T1000 (cell line): Measurements from ENCODE around the gene PPP3R1.
"Not testable (repeated sequence)": the region's sequence is repeated elsewhere in the genome, so short reads cannot be mapped to it uniquely, and the experiment has no call there.

Experiments used
- DNase-seq: peaks from one replicate; lab custom pipeline; 2025; ENCODE audit warnings: mixed read lengths; lab: John Stamatoyannopoulos, UW

PPP3R1 gene

DNA sequence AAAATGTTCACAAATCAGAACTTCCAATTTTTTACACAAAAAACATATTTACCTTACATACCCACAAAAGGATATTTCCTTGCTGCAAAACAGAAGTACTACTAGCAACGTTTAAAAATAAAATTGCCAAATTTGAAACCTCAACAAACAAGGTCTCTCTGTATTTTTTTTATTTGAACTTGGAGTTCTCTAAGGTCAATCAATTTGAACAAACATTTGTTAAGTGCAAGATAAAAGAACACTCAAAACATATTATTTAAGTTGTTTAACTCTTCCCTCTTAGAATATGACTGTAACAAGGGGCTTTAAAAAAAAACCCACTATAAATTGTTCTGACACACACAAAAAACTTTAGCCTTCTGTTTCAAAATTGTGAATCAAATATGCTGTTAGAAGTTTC lies 65.0 kb downstream of the PPP3R1 start:
- DNase-seq: no peak

DNA sequence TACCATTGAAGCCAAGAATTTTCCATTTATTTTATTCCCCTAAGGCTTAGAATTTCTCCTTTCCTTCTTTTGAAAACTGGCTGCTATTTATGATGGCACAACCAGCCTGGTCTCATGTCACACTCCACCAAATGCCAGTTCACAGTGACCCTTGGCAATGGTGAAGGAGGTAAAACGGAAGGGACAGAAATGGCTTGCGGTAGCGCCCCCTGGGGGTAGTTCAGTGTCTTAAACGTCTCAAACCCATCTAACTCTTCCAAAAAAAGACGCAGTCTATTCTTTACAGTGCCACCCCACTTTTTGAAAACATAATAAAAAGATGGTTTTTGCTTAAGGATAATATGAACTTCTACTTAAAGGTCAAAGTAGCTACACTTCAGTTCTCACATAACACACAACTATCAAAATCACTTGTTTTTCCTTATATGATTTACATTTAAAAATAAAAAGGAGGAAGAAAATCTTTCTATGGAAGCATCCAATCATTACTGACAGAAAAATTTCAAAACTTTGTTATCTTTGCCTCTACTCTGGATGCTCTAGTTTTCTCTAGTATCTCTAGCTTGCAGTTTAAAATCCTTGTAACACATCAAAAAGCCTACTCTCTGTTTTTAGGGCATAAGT lies 66.7 kb downstream of the PPP3R1 start:
- no peak for DNase-seq

DNA sequence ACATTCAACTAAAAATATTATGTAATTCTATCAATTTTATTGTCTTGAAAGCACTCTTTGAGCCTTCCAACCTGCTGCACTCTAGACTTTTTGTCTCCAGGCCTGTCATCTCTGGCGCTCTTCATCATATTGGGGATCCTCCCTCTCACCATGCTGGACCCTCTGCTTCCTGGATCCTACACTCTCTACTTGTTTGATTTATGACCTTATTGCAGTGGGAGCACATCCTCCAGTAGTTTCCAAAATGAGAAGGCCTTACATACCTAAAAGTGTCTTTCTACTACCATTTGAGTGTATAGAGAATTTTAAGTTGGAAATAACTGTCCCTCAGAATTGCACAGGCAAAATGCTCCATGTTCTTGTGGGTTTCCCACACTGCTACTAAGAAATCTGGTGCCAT lies 69.4 kb downstream of the PPP3R1 start:
- DNase-seq: no peak

DNA sequence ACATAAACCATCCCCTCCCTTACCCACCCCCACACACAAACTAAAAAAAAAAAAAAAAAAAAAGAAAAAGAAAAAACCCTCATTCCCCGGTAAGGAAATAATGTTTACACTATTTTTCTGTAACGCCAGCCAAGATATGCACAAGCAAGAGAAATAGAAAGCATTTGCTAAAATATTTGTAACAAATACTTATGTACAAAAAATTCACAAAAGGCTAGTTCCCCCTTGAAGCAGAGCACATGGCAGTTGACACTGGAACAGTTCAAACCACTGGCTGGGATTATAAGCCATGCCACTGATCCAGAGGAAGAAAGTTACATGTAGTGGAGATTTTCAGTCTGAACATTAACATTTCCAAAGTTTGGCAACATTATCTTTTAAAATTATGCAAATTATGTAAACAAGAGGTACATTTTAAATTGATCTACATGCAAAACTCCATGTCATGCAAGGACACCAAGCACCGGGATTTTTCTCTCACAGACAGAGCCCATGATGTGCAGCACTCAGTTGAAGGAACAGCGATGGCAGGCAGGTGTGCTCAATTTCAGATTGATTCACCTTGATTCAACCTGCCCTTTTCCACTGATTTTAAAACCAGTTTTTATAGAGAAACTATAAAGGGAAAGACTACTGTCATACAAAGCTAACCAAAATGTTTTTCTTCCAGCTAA lies 73.2 kb downstream of the PPP3R1 start:
- DNase-seq: no peak

DNA sequence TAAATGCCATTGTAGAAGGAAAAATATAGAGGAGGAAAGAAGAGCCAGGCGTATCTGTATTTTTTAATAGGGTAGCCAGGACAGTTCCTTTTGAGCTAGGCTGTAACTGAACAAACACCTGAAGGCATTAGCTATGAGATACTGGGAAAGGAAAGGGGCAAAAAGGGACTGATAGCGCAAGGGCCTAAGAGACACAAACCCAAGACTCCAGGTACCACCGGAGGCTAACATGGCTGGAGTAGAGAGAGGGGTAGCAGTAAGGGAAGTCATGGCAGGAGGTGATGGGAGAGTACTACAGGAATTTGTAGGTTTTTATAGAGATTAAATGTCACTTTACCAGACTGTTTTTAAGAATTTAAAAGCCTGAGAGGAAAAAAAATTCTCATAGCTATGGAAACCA lies 73.9 kb downstream of the PPP3R1 start:
- no peak for DNase-seq

DNA sequence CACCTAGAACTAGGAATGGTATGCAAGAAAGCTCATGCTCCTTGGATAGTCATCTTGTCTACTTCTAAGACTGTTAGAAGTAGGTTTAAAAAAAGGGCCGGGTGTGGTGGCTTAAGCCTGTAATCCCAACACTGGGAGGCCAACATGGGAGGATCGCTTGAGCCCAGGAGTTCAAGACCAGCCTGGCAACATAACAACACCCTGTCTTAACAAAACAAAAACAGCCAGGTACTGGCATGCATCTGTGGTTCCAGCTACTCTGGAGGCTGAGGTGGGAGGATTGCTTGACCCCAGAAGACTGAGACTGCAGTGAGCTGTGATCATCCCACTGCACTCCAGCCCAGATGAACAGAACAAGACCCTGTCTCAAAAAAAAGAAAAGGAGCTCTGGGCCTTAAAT lies 74.8 kb downstream of the PPP3R1 start:
- no peak for DNase-seq

DNA sequence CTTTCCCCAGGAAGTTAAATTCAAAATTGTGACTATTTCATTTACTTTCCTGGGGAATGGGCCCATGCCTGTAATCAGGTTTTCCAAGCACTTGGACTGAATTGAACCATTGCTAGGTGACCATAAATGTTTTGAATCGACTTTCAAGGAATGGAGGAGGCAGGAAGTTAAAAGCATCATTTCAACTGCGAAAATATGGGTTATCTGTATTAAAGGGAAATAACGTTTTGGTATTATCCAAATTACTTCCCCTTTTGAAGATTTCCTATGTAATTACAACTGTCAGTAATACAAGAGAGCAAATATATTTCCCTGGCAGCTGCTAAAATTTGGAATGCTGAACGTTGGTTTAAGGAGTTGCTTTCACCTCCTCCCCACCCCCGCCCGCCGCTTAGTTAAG lies 75.7 kb downstream of the PPP3R1 start:
- DNase-seq: no peak

DNA sequence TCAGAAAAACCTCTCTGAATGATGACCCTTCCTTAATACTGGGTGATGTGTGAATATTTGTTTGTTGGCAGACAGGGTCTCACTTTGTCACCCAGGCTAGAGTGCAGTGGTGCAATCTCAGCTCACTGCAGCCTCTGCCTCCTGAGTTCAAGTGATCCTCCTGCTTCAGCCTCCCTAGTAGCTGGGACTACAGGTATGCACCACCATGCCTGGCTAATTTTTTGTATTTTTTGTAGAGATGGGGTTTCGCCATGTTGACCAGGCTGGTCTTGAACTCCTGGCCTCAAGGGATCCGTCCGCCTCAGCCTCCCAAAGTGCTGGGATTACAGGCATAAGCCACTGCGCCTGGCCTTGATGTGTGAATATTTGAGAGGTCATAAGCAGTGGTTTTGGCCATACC lies 77.1 kb downstream of the PPP3R1 start:
- DNase-seq: not testable (repeated sequence)

DNA sequence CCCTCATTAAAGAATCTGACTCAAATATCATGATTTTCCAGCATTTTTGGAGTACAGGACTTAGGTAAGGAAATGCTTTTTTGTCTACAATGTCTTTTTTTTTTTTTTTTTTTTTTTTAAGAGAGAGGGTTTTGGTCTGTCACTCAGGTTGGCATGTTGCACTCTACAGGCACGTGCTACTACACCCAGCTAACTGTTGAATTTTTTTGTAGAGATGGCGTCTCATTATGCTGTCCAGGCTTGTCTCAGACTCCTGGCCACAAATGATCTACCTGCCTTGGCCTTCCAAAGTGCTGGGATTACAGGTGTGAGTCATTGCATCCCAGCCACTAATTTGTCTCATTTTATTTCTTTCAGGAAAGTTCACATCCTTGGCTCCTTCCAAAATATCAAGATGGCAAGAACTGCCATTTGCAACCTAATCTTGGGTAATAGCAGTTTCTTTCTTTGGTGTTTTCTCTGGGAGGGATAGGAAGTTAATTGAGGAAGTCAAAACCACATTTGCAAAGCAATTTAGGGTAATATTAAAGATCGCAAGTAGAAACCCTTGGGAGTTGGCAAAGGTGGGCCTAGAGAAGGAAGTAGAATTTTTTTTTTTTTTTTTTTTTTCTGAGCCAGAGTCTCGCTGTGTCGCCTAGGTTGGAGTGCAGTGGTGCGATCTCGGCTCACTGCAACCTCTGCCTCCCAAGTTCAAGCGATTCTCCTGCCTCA lies 79.2 kb downstream of the PPP3R1 start:
- no peak for DNase-seq

DNA sequence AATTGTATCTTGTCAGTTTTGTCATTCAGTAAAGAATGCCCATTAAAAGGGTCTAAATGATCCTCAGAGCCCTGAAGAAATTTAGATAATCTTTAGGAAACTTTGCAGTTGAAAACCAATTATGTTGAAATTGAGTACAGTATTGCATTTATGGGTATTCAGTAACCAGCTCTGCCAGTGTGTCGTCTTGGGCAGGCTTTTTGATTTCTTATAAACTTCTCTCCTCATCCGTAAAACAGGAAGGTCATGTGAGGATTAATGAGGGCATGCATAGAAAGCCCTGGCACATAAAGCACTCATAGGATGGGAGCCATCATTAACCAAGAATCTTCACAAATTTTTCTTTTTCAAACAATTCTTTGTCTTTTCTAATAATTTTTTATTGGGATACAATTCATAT lies 79.8 kb downstream of the PPP3R1 start:
- DNase-seq: no peak

DNA sequence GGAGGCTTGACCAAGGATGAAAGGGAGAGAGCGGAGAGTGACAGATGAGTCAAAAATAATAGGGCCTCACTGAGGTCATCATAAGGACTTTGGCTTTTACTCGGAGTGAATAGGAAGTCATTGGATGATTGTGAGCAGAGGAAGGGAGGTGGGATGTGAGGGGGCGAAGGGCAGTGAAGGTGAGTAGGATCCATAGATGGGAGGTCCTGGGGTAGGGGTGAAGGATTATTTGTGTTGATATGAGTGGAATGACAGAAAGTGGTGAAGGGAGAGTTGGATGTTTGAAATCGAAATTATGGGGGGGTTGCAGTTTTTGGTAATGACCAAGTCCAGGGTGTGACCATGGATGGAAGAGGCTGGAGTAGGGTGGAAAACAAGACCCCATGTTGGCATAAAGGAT lies 80.6 kb downstream of the PPP3R1 start:
- no peak for DNase-seq

DNA sequence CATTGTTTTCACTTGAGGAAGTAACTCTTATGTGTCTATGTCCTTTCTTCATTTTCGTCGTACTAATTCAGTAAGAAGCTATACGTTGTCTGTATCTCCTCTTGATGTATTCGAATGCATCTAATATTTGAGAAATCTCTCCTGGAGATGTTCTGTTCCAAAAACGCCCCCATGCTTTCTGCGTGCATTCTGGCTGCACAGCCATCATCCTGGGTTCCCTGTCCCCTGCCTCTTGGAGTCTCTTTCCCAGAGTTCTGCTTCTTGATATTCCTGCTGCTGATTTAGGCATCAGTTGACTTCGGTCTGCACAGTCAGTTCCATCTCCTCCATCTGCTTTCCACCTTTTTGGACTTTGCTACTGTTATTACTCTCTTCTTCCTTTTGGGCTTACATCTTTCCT lies 81.2 kb downstream of the PPP3R1 start:
- no peak for DNase-seq

DNA sequence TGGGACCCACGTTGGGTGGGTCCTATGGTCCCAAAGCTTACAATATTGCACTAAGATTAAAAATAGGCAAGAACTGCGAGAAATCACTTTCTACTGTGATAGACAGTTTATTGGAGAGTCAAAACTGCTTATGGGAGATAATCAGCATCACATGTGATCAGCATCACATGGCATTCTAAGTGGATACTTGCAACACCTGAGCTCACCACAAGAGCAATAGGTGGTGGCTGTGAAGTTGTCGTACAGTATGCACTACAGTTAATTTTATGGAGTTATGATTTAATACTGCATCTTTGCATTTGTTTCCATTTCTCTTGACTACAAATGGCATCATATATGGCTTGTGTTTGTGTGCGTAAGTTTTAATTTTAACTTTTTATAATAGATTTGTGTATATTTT lies 83.0 kb downstream of the PPP3R1 start:
- no peak for DNase-seq

DNA sequence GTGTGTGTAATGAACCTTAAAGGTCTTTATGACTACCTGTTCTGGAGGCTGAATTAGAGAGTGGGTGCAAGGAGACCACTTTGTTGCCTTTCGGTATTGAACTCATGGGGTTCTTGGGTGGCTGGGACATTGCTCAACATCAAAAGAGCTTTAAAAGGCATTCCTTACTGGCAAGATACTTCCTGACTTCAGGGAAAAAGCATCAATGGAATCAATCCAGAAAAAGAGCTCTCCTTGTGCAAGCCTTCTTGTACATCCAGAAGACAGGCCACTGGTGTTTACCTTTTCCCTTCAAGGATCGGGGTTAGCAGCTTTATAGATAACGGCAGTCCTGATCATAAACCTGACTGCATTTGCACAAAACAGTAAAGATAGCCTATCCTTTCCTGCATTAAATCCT lies 85.1 kb downstream of the PPP3R1 start:
- no peak for DNase-seq

DNA sequence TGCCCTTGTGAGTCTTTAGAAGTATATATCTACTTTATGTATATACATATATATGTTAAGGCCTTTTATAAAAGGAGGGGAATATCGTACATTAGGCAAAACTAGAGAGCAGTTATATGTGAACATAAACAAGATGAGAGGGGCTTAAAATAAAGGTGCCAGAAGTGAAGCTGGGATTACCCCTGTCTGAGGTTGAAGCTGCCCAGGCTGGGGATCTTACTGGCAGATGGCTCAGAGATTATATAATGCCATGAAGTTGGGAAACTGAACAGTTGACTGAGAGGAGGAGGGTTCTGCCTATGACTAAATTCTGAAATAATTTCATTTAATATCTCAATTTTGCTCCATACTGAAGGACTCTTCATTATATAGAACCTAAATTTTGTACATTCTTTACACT lies 88.7 kb downstream of the PPP3R1 start:
- DNase-seq: no peak

DNA sequence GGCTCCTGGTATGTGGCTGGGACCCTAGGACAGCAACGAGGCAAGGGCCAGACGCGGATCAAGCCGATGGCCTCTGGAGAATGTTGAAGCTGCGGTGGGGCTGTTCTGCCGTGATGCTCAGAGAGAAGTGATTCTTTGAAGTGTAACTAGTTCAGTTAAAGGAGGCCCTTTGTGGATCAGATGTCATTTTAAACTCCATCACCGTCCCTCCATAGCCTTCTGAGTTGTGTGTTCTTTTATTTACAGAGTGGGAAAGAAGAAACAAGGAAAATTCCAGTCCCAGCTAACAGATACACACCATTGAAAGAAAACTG lies 94.2 kb downstream of the PPP3R1 start:
- no peak for DNase-seq

DNA sequence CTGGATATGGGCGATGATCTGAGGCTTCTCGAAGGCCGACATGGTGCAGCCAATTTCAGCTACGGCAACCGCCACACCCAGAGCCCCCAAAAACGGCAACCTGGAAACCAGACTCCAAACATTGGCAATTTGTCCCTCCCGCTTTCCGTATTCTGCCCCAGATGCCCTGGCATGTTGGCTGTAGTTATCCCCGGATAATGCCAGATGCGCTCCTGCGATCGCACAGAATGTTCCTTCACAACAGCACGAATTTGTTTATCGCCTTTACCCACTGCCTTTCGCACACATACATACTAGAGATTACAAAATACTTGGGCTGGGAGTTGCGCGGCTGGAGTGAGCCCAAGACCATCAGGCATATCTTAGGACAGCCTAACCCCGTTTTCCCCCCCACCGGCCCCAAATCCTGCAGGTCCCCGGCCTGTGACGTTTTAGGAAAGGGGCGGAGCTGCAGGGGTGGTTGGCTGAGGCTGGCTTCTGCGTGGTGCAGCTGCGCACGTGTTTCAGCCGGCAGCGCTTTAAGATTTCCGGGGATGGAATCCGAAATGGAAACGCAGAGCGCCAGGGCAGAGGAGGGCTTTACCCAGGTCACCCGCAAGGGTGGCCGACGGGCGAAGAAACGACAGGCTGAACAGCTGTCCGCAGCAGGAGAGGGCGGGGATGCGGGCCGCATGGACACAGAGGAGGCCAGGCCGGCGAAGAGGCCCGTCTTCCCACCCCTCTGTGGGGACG lies 94.8 kb downstream of the PPP3R1 start, which contains the start of gene PNO1:
Gene PNO1, plus strand, starts transcription at position 487 of the 732 bp plus-strand sequence. Its CDS starts 47 bp downstream, at position 534.
- peak; percentile 90 for DNase-seq

DNA sequence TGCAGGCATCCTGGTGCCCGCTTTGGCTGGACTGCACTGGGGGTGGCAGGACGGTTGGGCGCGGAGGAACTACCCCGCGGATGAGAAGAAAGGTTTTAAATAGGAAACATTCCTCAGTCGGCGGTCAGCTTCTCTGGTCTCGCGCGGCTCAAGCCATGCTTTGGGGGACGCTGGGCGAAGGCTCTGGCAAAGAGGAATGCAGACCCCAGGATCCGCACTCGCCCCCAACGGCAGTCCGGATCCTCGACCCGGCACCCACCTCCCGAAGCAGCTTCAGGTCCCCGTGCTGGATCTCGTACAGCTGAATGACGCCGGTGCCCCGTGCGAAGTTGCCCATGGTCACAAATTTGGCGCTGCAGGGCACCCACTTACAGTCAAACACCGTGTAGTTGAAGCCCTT lies 95.3 kb downstream of the PPP3R1 start:
- no peak for DNase-seq

DNA sequence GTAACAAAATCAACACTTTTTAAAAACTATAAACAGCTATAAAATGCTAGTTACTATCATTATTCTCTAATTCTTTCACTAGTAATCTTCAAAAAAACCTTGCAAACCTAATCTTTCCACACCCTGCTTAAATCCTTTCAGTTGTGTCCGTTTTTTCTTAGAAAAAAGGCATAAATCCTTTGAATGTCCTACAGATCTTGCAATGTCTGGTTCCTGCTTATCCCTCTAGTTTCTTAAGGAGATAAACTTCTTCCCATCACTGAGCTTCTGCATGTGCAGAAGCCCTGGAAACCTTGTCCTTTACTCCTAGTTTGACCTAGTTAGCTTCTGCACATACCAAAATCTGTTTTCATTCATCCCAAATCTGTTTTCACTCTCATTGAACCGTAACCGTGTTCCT lies 95.9 kb downstream of the PPP3R1 start:
- no peak for DNase-seq

DNA sequence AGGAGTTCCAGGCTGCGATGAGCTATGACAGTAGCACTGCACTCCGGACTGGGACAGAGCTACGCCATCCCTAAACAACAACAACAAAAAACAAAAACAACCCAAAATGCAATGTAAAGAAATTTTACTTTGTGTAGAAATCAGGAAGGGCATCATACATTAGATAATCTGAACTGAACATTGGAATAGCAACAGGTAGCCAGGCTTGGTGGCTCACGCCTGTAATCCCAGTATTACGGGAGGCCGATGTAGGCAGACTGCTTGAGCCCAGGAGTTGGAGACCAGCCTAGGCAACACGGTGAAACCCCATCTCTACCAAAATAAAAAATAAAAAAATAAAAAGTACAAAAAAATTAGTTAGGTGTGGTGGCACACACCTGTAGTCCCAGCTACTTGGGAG lies 96.7 kb downstream of the PPP3R1 start:
- DNase-seq: no peak

DNA sequence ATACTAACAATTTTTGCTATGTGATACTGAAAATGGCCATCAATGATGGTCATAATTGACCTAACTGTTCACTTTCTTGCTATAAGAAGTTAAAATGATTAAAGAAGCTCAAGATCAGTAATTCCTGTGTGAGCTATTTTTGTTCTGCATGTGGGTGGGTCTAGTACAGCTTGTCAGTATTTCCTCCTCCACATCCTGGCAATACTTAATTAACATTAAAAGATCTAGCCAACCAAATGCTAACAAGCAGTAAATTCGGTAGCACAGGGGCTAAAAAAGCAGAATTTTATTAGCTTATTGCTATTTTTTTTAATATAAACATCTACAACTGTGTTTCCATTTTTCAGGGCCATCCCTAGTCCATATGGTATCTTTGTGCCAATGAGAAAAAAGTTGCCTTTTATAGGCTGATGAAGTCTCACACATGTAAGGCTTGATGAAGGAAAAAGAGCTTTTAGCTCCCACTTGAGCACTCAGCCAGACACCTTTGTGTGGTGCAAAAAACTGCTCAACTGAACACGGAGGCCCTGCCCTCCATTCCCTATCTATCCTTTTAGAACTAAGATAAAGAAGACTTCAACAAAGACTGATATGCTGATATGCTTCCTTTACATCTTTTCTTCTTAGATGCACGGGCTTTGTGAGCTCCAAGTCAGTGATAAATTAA lies 99.5 kb downstream of the PPP3R1 start:
- DNase-seq: no peak

DNA sequence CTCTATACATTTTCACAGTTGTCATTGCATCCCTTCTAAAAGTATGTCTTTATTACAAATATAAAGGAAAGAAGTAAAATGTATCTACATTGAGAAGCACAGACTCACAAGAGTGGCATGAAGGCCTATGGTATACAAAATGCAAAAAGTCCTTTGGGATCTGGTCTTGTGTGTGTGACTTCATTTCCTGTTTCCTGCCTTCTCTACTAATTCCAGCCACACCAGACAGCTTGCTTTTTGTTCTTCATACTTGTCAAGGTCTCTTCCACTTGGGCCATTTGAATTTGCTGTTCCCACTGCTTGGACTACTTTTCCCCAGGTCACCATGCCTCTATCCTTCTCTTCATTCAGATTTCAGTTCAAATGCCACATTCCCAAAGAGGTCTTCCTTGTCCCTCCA lies 101.3 kb downstream of the PPP3R1 start:
- DNase-seq: no peak
